NCI-H226 (cell line): ENCODE measurements around the gene SCN1A.
"Not testable (repeated sequence)": the region's sequence is repeated elsewhere in the genome, so short reads cannot be mapped to it uniquely, and the experiment has no call there.

Experiments
- DNase-seq: peaks from one replicate; pipeline ENCODE4 v3.0.0-alpha.2; 2015

Gene SCN1A

DNA sequence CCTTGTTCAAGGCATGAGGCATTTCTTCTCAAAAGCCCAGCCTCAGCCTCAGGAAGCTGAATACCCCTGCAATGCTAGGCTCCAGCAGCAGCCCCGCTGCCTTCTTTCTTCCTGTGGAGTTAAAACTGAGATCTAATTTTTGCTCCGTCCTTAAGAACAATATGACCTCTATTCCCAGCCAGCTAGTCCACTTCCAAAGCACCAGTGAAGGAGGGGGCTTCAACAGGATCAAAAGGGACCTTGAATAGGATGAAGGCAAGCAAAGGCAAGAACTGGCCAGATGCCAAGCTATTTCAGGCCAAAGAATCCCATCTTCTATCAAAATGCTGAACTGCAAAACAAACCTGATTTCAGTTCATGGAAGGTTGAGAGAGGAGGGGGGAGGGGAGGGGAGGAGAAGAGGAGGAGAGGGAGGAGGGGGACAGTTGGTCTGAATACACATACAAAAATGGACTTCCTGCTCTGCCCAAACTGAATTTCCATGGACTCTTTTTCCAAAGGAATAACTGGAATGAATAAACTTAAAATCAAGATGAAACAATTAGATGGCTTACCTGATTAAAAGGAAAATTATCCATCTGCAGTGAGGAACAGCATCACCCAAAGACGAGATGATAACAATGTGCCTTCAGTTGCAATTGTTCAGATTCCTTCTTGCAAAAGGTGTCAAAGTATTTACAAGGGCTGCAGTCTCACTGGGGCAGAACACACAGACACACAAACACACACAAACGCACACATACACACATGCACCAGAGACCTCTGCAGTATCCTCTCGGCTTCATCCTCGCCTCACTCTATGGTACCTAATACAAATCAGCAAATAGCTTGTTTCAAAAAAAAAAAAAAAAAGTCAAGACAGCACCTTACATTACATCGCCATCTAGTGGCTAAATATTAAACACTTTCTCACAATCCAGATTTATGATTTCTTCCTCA is at the start of gene SCN1A:
Gene SCN1A, minus strand, starts transcription at position 804 of the 939 bp plus-strand sequence. CDS start 54,399 bp downstream, outside the sequence.
- no peak for DNase-seq

DNA sequence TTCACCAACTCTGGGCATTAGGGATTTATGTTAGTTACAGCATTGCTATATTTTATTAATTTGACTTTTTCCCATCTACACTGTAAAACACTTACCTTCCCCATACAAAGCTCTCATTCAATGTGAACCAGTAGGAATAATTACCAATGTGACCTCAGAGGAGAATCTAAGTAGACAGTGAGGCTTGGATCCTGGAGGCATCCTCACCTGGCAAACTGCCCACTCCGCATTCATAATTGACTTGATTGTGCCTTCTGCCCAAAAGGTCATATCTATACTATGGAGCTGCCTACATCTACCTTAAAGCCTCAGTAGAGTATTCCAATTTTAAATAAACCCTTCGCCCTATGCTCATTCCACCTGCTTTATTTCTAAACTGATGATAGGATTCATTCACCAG is 45.4 kb upstream of the SCN1A start:
- no peak for DNase-seq

DNA sequence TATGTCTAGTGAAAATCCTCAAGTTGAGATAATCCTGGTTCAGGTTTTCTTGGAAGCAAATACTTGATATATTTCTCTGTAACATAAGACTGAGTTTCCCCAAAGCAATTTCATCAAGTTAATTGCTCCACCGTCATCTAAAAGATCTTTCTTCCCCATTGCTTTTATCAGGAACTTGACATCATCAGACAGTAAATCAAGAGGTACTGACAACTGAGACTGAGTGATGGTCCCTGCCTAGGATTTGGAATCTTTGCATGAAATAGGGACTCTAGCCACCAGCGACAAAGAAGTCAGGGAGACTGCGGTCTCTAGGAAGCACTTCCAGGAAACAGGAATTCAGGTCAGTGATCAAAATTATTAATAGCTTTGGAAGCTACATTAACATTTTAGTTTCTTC is 43.4 kb upstream of the SCN1A start:
- no peak for DNase-seq

DNA sequence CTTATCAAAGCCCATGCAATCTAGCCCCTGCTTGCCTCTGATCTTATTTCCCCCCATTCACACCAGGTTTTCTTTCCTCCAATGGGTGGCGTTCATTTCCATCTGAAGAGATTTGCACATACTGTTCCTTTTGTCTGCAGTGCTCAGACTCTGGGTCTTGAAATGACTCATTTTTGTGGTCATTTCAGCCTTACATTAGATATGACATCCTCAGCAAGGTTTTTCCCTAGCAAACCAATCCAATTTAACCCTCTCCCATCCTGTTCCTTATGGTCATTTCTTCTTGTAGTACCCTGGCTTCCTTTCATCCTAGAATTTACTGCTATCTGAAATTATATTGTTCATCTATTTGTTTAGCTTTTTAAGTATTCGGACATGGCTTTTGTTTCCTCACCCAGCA is 42.5 kb upstream of the SCN1A start:
- DNase-seq: peak; percentile 18

DNA sequence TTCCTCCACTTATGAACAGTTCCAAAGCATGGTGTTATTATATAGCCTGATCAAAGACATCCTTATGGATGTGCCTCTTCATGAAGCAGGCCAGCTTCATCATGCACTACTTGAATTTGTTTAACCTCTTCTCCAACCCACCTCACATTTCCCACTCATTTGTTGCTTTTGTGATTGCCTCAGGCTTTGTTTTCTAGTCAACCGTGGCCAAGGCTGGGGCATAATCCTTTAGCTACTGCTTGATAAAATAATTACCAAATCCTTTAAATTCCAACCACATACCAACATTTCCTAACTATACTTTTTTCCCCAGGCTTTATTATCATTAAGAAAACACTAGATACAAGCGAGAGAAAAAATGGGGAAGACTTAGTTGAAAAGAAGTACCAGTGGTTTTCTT is 39.6 kb upstream of the SCN1A start:
- DNase-seq: peak; percentile 79

DNA sequence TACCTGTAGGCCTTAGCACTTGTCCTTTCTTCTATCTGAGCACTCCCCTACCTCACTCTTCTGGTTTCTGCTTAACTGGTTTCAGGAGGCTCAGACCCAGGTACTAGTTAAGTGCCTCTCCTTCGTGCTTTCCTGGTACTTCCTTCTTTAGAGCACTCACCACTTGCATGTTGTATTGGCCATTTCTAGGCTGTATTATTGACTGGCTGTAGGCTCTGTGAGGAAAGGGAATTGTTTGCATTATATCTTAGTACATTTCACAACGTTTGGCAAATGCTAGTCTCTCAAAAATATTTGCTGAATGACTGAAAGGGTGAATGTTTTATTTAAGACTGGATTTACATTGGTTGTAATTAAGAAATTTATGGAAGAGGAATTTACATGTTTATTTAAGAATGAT is 36.0 kb upstream of the SCN1A start:
- no peak for DNase-seq

DNA sequence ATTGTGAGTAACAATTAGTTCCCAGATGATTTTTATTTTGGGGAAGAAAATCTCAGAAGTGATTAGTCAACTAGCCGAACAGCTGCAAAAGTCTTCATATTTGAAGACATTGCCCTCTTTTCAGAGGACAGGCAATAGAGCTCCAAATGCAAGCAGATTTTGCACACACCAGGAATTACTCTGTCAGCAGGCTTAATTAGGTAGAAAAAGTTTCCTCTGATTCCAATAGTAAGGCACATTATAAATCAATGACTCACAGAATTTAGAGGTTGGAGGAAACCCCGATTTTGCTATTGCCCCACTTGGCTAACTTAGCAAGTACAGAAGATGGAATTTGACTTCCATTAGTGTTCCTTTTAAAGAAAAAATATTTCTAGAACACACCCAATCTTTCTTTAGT is 30.7 kb upstream of the SCN1A start:
- no peak for DNase-seq

DNA sequence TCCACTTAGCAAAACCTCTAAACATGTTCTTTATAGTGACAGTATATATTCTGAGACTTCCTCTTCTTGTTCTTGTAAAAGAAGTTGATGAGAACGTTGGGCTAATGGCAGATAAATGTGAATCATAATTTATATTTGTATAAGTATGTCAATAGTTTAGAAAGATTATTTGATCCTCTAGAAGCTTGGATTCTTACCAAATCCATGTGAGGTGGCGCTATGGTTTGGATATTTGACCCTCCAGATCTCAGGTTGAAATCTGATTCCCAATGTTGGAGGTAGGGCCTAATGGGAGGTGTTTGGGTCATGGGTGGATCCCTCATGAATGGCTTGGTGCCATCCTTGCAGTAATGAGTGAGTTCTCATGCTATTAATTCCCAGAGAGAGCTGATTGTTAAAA is 29.8 kb upstream of the SCN1A start:
- DNase-seq: no peak

DNA sequence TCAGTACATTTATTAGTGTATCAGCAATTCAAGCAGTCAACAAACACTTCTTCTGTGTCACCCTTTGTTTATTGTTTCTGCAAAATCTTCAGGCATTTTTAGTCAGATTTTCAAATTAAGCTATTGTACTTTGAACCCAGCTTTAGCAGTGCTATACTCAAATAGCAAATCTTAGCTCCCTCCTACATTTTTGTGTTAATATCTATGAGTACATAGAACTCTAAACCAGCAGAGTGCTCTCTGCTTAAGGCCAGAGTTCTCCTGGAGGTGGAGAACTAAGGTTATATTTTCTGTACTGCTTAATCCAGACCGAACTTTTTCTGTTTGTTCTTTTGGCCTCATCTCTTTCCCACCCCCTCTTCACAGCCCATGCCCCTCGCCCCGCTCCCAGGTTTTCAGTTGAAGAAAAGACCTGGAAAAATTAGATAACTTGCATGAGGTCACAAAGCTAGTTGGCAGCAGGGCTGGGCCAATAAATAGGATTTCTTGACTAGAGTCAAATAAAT is 29.2 kb upstream of the SCN1A start:
- DNase-seq: no peak

DNA sequence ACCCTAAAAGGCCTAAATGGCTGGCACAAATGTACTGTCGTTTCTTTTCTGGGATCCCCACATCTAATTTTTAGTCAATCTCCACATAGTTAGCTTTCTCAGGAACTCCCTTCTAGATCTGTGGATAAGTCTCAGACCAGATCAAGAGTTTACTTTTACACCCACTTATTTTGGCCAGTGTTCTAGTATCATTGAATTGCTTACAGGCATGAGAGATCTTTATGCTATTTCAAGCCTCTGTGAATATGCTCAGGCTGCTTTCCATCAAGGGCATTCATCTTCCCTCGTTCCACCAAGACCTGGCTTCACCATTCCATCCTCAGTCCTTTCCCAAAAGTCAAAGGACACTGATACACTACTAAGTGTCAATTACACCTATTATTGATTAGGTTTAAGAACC is 27.8 kb upstream of the SCN1A start:
- no peak for DNase-seq

DNA sequence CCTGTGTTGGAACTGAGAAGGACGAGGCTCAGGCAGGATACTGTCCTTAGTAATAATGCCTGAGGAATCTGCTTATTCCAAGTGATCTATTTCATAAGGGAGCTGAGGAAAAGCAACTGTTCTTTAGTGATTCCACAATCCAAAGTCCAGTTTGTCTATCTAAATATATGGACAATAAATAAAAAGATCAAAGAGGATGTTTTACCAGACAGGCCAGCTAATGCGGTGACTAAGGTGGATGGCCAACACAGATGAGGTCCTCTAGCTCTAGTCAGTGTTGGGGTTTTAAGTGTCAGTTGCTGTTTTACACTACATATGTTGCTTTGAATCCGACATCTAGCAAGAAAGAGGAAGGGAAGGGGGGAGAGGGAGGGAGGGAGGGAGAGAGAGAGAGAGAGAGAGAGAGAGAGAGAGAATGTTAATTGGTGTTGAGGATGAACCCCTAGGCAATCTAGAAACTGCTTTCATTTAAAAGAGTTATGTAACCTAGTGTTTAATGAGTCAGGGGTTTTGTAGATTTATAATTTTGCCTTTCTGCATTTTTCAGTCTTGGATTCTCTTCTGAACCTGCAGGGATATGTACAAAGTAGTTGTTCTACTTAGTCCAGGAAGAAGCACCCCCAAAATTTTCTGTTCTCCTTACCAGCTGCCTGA is 27.0 kb upstream of the SCN1A start:
- no peak for DNase-seq

DNA sequence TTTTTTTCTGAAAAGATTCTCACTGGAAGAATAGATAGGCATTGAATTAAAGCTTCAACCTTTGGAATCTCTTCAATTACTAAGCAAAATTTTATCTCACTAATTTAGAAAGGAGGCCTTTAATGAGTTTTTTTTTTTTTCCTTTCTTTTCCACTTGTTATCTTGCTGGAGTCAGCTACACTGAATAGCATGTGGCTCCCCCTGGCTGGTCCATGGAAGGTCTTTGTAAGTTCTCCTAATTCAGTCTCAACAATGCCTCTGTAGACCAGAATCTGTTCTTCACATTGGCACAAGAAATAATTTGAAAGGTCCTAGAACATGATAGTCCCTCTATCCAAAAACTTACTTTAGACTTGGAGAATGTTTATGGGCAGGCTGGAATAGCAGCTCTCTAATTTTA is 24.2 kb upstream of the SCN1A start:
- no peak for DNase-seq

DNA sequence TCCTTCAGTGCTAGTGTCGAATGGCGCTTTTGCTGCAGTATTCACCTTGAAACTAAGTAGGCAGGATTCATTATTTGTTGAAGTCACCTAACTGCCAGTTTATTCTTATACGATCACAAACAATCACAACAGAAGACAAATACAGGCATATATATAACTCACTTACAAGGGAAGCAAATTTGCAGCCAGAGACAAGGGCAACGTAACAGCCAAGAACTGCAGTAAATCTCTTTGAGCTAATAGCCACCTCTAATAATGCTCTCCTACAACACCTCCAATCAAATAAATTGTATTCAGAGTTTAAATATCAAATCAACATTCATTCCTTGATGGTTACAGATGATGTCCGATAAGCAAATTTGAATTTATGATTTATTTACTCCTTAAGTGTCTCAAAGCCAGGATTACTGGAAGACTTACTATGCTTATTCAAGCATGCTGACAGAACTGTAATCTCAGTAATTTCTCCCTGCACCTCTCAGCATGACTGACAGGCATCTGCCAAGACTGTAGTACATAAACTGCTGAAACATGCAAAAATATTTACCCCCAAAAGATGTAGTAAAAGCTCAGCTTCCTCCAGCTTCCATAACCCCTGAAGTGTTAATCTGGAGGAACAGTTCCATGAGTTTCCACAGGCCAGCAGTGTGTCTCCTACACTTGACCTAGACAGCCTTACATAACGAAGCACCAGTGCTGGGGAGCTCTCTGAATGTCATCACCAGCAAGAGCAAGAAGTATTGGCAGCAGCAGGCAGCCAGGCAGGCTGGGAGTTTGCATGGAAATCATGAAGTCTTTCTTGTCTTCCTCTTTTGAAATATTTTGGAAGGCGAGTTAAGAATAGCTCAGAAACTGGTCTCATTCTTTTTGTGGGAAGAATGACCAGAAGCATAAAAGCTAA is 20.9 kb upstream of the SCN1A start:
- no peak for DNase-seq

DNA sequence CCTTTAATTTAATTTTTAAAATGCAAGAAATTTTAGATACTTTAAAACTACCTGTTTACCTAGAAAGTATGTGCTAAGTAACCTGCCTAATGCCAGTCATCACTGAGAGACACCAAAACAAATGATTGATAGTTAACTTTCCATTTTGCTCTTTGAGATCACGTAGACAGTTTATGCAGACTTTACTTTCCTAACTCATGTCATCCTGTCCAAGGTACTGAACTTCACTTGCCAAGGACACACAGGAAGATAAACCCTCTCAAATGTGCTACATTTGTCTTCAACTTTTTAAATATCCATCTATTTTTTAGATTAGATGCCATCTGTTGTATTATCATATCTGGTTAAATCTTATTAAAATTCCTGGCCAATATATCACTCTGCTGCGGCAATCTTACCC is 20.1 kb upstream of the SCN1A start:
- DNase-seq: no peak

DNA sequence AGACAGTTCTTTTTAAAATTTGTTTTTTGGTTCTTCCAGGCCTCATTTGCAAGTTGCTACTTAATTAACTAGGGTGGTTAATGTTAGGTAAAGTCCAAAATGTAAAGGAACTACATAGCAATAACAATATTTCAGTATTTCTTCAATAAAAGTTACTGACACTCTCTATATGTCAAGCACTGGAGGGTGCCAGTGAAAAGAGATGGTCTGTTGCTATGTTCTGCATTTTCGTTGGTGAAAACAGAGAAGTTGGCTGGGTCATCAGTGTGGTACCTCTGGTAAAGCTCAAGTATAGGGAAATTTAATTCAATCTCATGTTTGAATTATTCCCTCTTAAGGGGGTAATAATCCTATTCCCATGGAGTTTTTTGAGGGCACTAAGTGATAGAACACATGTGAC is 16.3 kb upstream of the SCN1A start:
- no peak for DNase-seq

DNA sequence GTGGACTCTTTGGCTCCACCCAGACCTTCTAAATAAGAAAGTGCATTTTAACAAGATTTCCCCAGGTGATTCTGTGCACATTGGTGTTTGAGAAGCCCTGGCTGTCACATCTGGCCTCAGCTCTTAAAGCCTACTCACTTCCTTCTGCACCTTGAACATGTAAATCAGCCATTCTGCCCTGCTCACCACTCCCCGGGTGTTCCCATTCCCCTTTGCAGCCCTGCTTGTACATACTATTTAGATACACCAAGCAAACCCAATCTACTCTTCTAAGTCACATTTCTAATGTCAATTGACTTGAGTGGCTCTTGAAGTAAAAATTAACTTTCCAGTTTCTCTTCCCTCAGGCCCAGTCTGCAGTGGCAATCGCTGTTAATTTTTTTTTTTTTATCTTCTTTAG is 13.1 kb upstream of the SCN1A start:
- no peak for DNase-seq

DNA sequence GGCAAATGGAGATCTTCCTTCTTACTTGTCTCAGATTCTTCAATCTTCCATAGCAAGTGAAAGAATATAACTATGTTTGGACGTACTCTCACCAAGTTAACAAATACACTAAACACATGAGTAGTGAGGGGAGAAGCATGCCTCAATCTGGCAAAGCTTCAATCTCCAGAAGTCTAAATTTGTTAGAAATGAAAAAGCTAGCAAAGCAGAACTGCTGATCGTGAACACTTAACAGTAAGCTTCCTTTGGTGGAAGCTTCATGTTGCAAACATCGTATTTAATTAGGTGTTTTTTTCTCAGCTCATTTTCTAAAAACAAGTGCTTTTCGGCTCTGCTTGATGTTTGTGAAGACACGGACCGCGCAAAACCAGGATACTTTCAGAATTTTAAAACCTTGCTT is 12.7 kb upstream of the SCN1A start:
- DNase-seq: no peak

DNA sequence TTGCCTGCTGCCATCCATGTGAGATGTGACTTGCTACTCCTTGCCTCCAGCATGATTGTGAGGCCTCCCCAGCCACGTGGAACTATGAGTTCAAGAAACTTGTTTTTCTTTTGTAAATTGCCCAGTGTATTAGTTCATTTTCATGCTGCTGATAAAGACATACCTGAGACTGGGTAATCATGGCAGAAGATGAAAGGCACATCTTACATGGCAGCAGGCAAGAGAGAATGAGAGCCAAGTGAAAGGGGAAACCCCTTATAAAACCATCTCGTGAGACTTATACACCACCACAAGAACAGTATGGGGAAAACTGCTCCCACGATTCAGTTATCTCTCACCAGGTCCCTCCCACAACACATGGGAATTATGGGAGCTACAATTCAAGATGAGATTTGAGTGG is 11.7 kb upstream of the SCN1A start:
- not testable (repeated sequence) for DNase-seq

DNA sequence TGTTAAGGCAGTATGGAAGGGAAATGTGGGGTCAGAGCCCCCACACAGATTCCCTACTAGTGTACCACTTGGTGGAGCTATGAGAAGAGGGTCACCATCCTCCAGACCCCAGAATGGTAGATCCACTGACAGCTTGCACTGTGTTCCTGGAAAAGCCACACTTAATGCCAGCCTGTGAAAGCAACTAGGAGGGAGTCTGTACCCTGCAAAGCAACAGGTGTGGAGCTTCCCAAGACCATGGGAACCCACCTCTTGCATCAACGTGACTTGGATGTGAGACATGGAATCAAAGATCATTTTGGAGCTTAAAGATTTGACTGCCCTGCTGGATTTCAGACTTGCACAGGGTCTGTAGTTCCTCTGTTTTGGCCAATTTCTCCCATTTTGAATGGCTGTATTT is 10.8 kb upstream of the SCN1A start:
- DNase-seq: no peak

DNA sequence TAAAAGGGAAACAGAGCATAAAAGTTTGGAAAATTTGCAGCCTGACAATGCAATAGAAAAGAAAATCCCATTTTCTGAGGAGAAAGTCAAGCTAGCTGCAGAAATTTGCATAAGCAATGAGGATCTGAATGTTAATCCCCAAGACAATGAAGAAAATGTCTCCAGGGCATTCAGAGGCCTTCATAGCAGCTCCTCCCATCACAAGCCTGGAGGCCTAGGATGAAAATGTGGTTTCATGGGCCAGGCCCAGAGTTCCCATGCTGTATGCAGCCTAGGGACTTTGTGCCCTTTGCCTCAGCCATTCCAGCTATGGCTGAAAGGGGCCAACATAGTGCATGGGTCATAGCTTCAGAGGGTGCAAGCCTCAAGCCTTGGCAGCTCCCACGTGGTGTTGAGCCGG is 10.3 kb upstream of the SCN1A start:
- no peak for DNase-seq

DNA sequence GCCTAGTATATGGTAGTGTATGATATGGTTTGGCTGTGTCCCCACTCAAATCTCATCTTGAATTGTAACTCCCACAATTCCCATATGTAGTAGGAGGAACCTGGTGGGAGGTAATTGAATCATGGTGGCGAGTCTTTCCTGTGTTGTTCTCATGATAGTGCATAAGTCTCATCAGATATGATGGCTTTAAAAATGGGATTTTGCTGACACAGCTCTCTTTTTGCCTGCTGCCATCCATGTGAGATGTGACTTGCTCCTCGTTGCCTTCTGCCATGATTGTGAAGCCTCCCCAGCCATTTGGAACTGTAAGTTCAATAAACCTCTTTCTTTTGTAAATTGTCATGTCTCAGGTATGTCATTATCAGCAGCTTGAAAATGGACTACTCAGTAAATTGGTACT is 9.5 kb upstream of the SCN1A start:
- no peak for DNase-seq

DNA sequence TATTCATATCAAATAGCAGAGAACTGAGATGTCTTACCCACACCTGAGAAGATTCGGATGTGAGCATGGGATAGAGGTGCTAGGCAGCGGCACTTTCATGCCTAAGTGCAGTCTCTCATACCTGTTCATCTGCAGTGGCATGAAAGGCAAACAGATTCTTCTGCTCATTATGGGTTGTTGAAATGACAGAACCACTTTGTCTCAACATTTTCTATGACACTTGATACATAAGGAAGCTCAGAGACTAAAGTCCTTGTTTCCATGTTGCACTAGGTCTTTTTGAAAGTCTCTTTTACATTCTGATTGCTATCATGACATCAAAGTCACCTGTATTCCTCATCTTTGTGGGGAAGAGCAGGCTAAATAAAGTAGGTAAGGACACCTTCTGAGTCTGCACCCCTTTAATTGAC is 8.0 kb upstream of the SCN1A start:
- no peak for DNase-seq

DNA sequence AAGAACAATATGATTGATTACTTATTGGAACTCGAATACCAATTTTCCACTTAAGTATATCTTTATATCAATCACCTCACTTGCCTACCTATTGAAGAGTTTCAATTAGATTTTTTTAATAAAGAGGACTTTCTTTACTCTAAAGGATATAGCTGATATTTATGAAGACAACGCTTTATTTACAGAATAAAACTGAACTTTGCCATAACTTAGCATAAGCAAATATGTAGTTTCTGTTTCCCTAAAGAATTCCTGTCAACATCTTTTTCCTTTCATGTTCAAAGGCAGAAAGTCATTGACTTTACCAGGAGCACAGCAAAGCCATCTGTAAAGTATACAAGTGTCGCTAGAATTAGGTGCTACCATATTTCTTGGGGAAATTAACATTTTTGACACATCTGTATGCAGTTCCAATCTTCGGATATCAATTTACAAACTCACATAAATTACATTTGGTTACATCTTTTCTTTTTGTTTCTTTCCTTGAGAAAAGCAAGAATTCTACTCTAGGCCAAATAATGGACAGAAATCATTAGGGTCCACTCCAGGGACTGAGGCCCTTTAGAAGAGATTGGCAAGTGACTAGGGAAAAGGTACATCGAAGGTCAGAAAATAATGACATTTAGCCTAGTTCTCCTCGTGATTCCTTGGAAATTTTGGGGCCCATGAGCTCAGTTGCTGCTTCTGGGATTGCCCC is 7.5 kb upstream of the SCN1A start:
- no peak for DNase-seq
